Nephron progenitor cell (in vitro differentiated cells): ENCODE data around the gene EPB41L4A.
"Not testable (repeated sequence)": the region's sequence is repeated elsewhere in the genome, so short reads cannot be mapped to it uniquely, and the experiment has no call there.

Experiments used
- DNase-seq: peaks from one replicate; pipeline ENCODE4 v3.0.0; 2021
- H3K27ac Mint-ChIP-seq: 2 replicates; pipeline ENCODE4 v1.8.0; 2021; ENCODE audit warnings: mild to moderate bottlenecking, moderate library complexity, mixed read lengths
- H3K27me3 Mint-ChIP-seq: 2 replicates; pipeline ENCODE4 v1.8.0; 2021; ENCODE audit warnings: mild to moderate bottlenecking, low read depth, mixed read lengths; ENCODE audit not compliant: poor library complexity
- H3K36me3 Mint-ChIP-seq: 2 replicates; pipeline ENCODE4 v1.8.0; 2021; ENCODE audit warnings: low read depth, mixed read lengths
- H3K4me1 Mint-ChIP-seq: 2 replicates; pipeline ENCODE4 v1.8.0; 2021; ENCODE audit warnings: mixed read lengths
- H3K4me3 Mint-ChIP-seq: 2 replicates; pipeline ENCODE4 v1.8.0; 2021; ENCODE audit warnings: mild to moderate bottlenecking, moderate library complexity, mixed read lengths
- H3K9me3 Mint-ChIP-seq: 2 replicates; pipeline ENCODE4 v1.8.0; 2021; ENCODE audit warnings: mild to moderate bottlenecking, moderate library complexity, mixed read lengths
- CTCF ChIP-seq: fragments of 200-600 bp; sonication (generic); IDR thresholded peaks from 2 replicates; pipeline ENCODE4 v1.5.0; 2021; ENCODE audit warnings: antibody characterized with exemption

EPB41L4A gene

GRCh38 chr5:112419164-112419985 is at the start of gene EPB41L4A:
Gene EPB41L4A (minus strand): TSS chr5:112419277. CDS start chr5:112419039, 238 bp downstream.
- Mint-ChIP-seq H3K27me3 (peaks cover 94% of the 10 kb centered on the region), H3K36me3 (no peaks in the 10 kb centered on the region), H3K9me3 (no peaks in the 10 kb centered on the region), H3K27ac (no peak within 1 kb of the TSS), H3K4me1 (peaks cover 9% of the 10 kb centered on the region), H3K4me3 (peak within 1 kb of the TSS; percentile 84)
- peak; percentile 64 for DNase-seq
- no peak for TF ChIP-seq CTCF

GRCh38 chr5:112467485-112467884 is 48.4 kb upstream of the EPB41L4A start:
- peaks cover 8% of the 10 kb centered on the region for H3K27me3 Mint-ChIP-seq
- TF ChIP-seq CTCF = no peak

GRCh38 chr5:112466261-112466660 is 47.2 kb upstream of the EPB41L4A start:
- not testable (repeated sequence) for DNase-seq, H3K27ac Mint-ChIP-seq, H3K27me3 Mint-ChIP-seq

More at GRCh38 chr5:112467485-112467884, 48.4 kb upstream of the EPB41L4A start:
- Mint-ChIP-seq H3K27ac (no peak overlapping the region), H3K4me1 (no peaks in the 10 kb centered on the region), H3K4me3 (no peak overlapping the region), H3K36me3 (no peaks in the 10 kb centered on the region), H3K9me3 (peaks cover 12% of the 10 kb centered on the region)
- DNase-seq = no peak

GRCh38 chr5:112447187-112447760 is 28.2 kb upstream of the EPB41L4A start:
- not testable (repeated sequence) for H3K9me3 Mint-ChIP-seq, H3K4me1 Mint-ChIP-seq, H3K4me3 Mint-ChIP-seq, H3K36me3 Mint-ChIP-seq, H3K27ac Mint-ChIP-seq, DNase-seq
- H3K27me3 Mint-ChIP-seq = peaks cover 15% of the 10 kb centered on the region

More at GRCh38 chr5:112466261-112466660, 47.2 kb upstream of the EPB41L4A start:
- peaks cover 13% of the 10 kb centered on the region for H3K9me3 Mint-ChIP-seq
- H3K4me1 Mint-ChIP-seq, H3K4me3 Mint-ChIP-seq, H3K36me3 Mint-ChIP-seq: not testable (repeated sequence)

GRCh38 chr5:112445626-112446350 is 26.7 kb upstream of the EPB41L4A start:
- no peak for DNase-seq
- Mint-ChIP-seq H3K4me3 (no peak overlapping the region), H3K4me1 (no peaks in the 10 kb centered on the region), H3K27ac (no peak overlapping the region), H3K36me3 (no peaks in the 10 kb centered on the region), H3K9me3 (peaks cover 9% of the 10 kb centered on the region), H3K27me3 (peaks cover 7% of the 10 kb centered on the region)
- no peak for TF ChIP-seq CTCF

- H3K27me3 Mint-ChIP-seq, H3K4me1 Mint-ChIP-seq, H3K4me3 Mint-ChIP-seq, H3K36me3 Mint-ChIP-seq, DNase-seq, H3K27ac Mint-ChIP-seq: not testable (repeated sequence)
- peaks cover 25% of the 10 kb centered on the region for H3K9me3 Mint-ChIP-seq
Measured at GRCh38 chr5:112443932-112444331, 24.9 kb upstream of the EPB41L4A start.

GRCh38 chr5:112440031-112440430 is 21.0 kb upstream of the EPB41L4A start:
- Mint-ChIP-seq H3K4me3 (no peak overlapping the region), H3K4me1 (no peaks in the 10 kb centered on the region), H3K9me3 (peaks cover 37% of the 10 kb centered on the region), H3K27ac (no peak overlapping the region), H3K36me3 (no peaks in the 10 kb centered on the region), H3K27me3 (peaks cover 20% of the 10 kb centered on the region)
- no peak for TF ChIP-seq CTCF
- no peak for DNase-seq
